GM19043 (cell line): ENCODE data around the gene LHX3.
A peak's percentile ranks its signal among the peaks of the same experiment; 100 is the strongest.

ENCODE experiments used
- ATAC-seq: cut with Tn5 transposase; IDR thresholded peaks from one replicate; pipeline ENCODE4 v1.9.1; 2021; ENCODE audit warnings: low read depth; ENCODE audit not compliant: unreplicated experiment

The LHX3 gene

GRCh38 chr9:136204838-136205706 is at the start of gene LHX3:
Gene LHX3, minus strand, starts transcription at chr9:136205128. Its CDS starts 116 bp downstream, at chr9:136205012.
- ATAC-seq = no peak

DNA sequence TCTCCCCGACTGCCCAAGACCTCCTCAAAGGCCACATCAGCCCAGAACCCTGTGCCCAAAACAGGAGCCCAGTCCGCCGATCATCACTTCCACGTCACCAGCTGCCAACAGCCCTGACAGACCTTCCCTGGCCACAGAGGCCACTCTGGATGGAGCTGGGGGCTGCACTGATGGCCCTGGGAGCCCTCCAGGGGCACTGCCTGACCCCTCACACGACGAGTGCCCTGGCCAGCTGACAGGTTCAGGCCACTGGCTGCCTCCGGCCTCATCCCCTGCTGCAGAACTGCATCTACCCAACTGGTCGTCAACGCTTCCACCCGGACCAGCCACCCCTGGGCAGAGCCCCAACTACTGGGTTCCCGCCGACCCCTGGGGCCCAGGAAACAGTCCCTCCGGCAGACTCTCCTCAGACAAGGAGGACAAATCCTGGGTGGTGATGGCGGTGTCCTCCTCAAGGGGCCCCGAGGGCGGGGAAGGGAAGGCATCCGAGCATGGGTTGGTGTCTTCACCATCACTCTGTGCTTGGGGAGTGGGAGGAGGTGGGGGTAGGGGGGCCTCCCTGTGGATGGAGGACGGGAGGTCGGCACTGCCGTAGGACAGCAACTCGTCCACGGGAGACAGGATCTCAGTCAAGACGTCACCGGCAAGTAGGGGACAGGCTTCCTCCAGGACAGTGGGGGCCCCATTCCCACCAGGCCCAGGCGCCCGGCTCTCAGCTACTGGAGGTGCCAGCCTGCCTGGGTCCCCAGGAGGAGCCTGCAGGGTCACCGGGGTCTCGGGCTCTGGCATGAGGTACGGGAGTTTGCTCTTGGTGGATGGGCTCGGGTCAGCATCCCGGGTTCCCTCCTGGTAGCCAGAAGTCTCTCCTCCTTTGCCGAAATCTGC is 48.6 kb upstream of the LHX3 start:
- ATAC-seq = no peak

DNA sequence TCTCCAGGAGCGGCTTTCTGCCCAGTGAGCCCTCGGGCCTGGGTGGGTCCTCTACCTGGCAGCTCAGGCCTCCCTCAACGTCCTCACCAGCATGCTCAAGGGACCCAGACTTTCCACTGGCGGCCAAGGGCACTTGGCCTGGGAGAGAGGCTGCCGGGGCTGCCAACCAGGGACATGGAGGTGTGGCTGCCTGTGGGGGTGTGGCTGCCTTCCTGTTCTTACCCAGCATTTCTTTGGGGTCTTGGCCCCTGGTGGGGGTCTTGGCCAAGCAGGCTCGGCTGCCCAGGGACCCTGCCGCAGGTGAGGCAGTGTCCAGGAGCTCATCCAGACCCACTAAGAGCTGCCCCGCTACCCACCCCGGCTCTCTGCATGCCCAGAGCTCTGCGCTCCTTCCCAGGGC is 47.9 kb upstream of the LHX3 start:
- ATAC-seq = no peak

- no peak for ATAC-seq
Observed at GRCh38 chr9:136252281-136252680, 47.4 kb upstream of the LHX3 start.

DNA sequence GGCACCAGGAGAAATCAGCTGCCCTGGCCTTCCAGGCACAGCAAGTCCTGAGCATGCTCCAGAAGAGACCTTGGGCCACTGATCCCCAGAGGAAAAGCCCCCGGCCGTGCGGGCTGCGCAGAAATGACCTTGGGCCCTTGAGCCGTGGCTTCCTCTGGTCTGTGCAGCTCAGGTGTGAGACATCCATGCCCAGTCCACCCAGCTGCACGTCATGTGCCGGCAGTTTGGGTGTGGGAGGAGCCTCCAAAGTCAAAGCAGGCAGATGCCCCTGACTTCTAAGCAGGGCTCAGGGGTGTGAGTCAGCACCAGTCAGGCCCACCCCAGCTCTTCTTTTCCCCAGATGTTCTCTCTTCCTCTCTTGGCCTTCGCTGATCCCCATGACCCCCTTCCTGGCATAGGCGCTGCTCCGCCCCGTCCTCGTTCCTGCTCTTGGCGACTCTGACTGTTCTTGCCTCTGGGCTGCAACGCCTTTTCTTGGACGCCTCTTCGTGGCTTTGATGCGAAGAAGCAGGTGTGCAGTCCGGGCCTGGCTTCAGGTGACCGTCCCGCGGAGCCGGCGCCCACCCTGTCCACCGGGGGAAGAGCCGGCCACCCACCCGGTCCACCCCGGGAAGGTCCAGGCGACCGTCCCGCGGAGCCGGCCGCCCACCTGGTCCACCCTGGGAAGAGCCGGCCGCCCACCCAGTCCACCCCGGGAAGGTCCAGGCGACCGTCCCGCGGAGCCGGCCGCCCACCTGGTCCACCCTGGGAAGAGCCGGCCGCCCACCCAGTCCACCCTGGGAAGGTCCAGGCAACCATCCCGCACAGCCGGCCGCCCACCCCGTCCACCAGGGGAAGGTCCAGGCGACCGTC is 46.6 kb upstream of the LHX3 start:
- ATAC-seq = no peak

DNA sequence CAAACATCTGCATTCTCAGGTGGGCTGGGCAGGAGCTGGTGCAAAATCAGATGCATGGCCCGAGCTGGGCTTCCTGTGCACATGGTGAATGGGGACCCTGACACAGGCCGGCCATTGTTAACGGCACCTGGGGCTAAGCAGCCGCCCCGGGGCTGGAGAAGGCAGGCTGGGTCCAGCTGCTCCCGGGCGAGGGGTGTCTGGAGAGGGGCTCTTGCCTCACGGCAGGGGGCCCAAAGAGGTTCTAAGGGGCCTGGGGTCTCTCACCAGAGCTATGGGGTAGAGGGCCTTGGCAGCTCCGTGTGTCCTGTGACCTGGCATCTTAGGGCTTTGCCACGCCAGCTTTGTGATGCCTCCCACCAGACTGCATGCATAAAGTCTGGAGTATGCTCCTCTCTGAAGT is 45.7 kb upstream of the LHX3 start:
- ATAC-seq = no peak

GRCh38 chr9:136249877-136250559 is 45.1 kb upstream of the LHX3 start:
- no peak for ATAC-seq

- no peak for ATAC-seq
Observed at GRCh38 chr9:136248951-136249876, 44.3 kb upstream of the LHX3 start.

- ATAC-seq = no peak
Observed at GRCh38 chr9:136247947-136248637, 43.2 kb upstream of the LHX3 start.

DNA sequence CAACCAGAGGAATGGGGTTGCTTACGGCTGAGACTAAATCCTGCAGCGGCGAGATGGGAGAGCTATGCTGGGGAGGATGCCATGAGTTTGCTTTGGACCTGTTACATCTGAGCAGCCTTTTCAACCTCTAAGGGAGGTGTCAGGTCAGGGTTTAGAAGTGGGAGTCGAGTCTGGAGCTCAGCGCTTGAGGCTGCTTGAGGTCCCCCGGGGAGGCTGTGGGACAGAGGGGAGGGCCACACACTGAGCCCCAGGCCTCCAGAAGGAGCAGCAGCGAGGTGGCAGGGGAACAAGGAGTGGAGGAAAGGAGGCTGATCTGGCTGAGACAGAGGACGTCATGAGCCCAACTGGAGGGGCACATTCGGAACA is 42.6 kb upstream of the LHX3 start:
- no peak for ATAC-seq

DNA sequence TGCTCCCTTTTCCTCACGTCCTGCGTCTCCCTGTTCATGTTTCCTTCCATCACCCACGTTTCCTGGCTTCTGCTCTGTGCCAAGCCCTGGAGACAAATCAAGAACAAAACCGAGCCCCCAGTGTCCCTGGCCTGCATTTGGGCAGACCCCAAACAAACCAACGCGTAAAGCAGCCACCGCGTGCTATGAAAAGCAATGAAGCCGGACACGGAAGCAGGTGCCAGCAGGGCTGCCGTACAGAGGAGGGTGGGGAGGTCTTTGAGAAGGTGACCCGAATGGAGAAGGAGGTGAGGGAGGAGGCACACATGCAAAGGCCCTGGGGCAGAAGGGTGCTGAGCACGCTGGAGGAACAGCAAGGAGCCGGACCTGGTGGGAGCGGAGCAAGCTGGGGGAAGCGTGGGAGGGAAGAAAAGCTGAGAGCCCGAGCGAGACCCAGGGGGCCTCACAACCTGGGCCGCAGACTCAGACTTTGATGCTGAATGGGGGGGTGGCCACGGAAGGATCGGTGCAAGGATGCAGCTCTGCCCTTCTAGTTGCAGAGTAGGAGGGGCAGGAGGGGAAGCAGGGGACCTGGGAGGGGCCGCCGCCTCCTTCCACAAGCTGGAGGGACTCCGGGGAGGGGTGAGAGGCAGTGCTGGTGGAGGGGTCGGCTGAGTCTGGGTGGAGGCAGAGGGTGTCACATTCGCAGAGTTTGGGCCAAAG is 42.1 kb upstream of the LHX3 start:
- no peak for ATAC-seq

DNA sequence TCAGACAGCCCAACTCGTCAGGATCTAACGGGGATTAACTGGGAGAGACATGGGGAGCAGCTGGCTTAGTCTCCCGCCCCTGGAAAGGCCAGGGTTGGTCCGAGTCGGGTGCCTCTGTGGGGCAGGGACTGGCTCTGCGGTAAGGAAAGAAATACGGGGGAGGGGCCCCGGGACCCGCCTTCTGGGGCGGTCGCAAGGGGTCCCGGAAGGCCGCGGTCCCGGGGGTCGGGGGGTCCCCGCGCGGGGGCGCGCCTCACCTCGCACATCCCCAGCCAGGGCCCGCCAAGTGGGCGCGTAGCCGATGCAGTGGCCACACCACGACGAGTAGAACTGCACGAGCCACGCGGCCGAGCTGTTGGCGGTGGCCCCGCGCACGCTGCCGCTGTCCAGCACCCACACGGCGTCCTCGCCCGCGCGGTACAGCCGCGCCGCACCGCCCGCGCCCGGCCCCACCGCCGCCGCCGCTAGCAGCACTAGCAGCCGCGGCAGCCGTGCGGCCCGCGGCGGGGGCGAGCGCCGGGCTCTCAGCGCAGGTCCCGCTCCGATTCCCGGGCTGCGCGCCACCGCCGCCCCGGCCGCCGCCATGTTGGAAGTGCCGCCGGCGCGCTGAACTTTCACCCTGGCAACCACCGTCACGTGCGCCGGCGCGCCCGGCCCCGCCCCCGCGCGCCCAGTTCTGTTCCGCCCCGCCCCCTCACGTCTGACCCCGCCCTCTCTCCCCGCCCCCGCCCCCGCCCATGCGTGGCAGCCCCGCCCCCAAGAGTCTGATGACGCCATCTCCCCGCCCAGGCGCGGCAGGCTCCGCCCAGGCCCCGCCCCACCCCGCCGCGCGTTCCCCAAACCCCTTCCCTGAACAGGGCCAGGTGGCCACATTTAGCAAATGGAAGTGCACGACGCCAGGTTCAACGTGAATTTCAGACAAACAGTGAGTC is 40.6 kb upstream of the LHX3 start, which contains the start of gene QSOX2:
QSOX2 (minus strand) TSS at position 594 of the 932 bp plus-strand sequence; CDS start at position 585, 9 bp downstream.
- peak; percentile 45 for ATAC-seq

GRCh38 chr9:136244969-136245218 is 40.0 kb upstream of the LHX3 start:
- no peak for ATAC-seq

- ATAC-seq = peak; percentile 39
Observed at GRCh38 chr9:136244122-136244968, 39.4 kb upstream of the LHX3 start.

GRCh38 chr9:136243631-136244030 is 38.7 kb upstream of the LHX3 start:
- ATAC-seq = no peak

GRCh38 chr9:136242918-136243525 is 38.1 kb upstream of the LHX3 start:
- ATAC-seq = no peak
